ENCODE measurements around the gene ASCC3. TPM values are rescaled to one million over a fixed set of nuclear protein-coding genes. Genes with fewer than 3 reads are reported as not detected.

ASCC3 gene
- total RNA-seq, 1 experiment from 2014 or later = 40.5 TPM

GRCh38 chr6:100614386-100614785 lies 266.7 kb downstream of the ASCC3 start:
- Histone ChIP-seq H3K27me3 (ENCODE audit: insufficient read depth, low read length) (no peaks in the 10 kb centered on the region), H3K9me2 (ENCODE audit: insufficient read depth) (no peaks in the 10 kb centered on the region), H3K79me2 (ENCODE audit: insufficient read depth, low read length) (no peaks in the 10 kb centered on the region), H3K9me3 (ENCODE audit: control insufficient read depth in 1 of 2, insufficient read depth in 1 of 2, low read depth in 1 of 2, low read length in 2 of 2) (no peaks in the 10 kb centered on the region), H3K27ac (ENCODE audit: low read depth, low read length) (no peak overlapping the region), H3K4me3 (replicated peaks in 1 of 2; ENCODE audit: low read depth in 1 of 2, low read length in 2 of 2) (no peak overlapping the region), H3K9ac (ENCODE audit: low read length) (no peak overlapping the region), H4K20me1 (ENCODE audit: insufficient read depth) (no peaks in the 10 kb centered on the region), H3K36me3 (ENCODE audit: control insufficient read depth in 1 of 2, insufficient read depth in 2 of 2, low read length in 2 of 2) (no peaks in the 10 kb centered on the region), H3K4me2 (ENCODE audit: low read length) (no peak overlapping the region), H3K4me1 (ENCODE audit: control insufficient read depth in 1 of 2, insufficient read depth in 2 of 2, low read length in 2 of 2) (no peaks in the 10 kb centered on the region), H2AFZ (ENCODE audit: low read depth, low read length, poor library complexity, severe bottlenecking) (no peak overlapping the region)
- ATAC-seq = no peak
- BruUV-seq (replicated peaks) = no TSS peak
- DNase-seq (ENCODE audit: low read depth, low spot score) = no peak
- TF ChIP-seq TCF7L2 (IDR thresholded peaks at IDR 0.05; ENCODE audit: borderline replicate concordance, extremely low read depth, insufficient read depth, insufficient read length) = no peak
- TF ChIP-seq MAX (IDR thresholded peaks at IDR 0.05) = no peak
- no peak for TF ChIP-seq RAD21 (IDR thresholded peaks at IDR 0.05; ENCODE audit: low read depth)
- TF ChIP-seq ATF3 (IDR thresholded peaks at IDR 0.05) = no peak
- TF ChIP-seq FOSL1 (IDR thresholded peaks at IDR 0.05; ENCODE audit: low read depth) = no peak
- TF ChIP-seq YY1 (IDR thresholded peaks at IDR 0.05; ENCODE audit: extremely low read depth, insufficient replicate concordance, low read depth, low read length) = no peak
- TF ChIP-seq JUND (IDR thresholded peaks at IDR 0.05) = no peak
- TF ChIP-seq SRF (IDR thresholded peaks at IDR 0.05; ENCODE audit: low read depth) = no peak
- TF ChIP-seq POLR2A (IDR thresholded peaks at IDR 0.05; ENCODE audit: borderline replicate concordance, extremely low read depth, insufficient read depth, insufficient read length) = no peak
- no peak for TF ChIP-seq SP1 (IDR thresholded peaks at IDR 0.05; ENCODE audit: low read depth)
- no peak for TF ChIP-seq EZH2phosphoT487 (IDR thresholded peaks at IDR 0.05; ENCODE audit: borderline replicate concordance)
- no peak for TF ChIP-seq ZNF274 (IDR thresholded peaks at IDR 0.05; ENCODE audit: low read depth, low read length)
- no peak for TF ChIP-seq CBX3 (IDR thresholded peaks at IDR 0.05; ENCODE audit: low read depth)
- no peak for TF ChIP-seq EGR1 (IDR thresholded peaks at IDR 0.05; ENCODE audit: low read depth)
- no peak for TF ChIP-seq ELF1 (IDR thresholded peaks at IDR 0.05; ENCODE audit: borderline replicate concordance, low read depth)
- RAD21 ChIA-PET (ENCODE audit: low non-redundant PET in 1 of 2, low total read pairs in 2 of 2, uncharacterized antibody in 2 of 2, unreplicated experiment in 2 of 2) = no interaction called here
- intact Hi-C loops (cut with micrococcal nuclease) = no loop called here
- CTCF ChIA-PET = no interaction called here
- POLR2A ChIA-PET = no interaction called here

Measured in HCT116 (cell line).